ENCODE results near the gene NSD1.

NSD1 gene

DNA sequence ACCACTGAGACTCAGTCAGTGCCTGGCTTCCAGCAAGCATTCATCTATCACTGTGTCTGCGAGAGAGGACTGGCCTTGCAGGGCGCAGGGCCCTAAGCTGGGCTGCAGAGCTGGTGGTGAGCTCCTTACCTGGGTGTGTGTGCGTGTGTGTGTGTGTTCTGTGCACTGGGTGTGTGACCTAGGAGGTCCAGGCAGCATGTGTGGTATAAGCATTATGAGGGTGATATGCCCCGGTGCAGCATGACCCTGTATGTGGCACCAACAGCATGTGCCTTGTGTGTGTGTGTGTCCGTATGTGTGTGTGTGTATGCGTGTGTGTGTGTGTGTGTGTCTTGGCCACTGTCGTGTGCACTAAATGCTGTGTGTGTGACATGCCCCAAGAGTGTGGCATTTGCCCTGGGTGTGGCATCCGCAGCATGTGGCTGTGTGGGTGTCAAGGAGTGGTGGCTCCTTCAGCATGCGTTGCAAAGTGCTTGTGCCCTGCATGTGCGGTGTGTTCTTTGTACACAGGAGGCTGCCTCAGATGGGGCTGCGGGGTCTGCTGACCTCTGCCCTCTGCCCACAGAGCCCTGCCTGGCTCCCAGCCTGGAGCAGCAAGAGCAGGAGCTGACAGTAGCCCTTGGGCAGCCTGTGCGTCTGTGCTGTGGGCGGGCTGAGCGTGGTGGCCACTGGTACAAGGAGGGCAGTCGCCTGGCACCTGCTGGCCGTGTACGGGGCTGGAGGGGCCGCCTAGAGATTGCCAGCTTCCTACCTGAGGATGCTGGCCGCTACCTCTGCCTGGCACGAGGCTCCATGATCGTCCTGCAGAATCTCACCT lies 43.5 kb upstream of the NSD1 start:
- no peak for DNase-seq (ENCODE audit: low spot score)
- in situ Hi-C loops (cut with MboI; ENCODE audit: low pct_unique_long_range_greater_than_20kb, low sequenced_read_pairs, unreplicated experiment), result no loop called here
- no peak for TF ChIP-seq CTCF (IDR thresholded peaks at IDR 0.05; ENCODE audit: extremely low read depth, insufficient read depth, missing control alignments)

GRCh38 chr5:177090813-177091212 lies 42.8 kb upstream of the NSD1 start:
- no peak for TF ChIP-seq CTCF (IDR thresholded peaks at IDR 0.05; ENCODE audit: extremely low read depth, insufficient read depth, missing control alignments)
- in situ Hi-C loops (cut with MboI; ENCODE audit: low pct_unique_long_range_greater_than_20kb, low sequenced_read_pairs, unreplicated experiment), result no loop called here
- DNase-seq (ENCODE audit: low spot score), result no peak

DNA sequence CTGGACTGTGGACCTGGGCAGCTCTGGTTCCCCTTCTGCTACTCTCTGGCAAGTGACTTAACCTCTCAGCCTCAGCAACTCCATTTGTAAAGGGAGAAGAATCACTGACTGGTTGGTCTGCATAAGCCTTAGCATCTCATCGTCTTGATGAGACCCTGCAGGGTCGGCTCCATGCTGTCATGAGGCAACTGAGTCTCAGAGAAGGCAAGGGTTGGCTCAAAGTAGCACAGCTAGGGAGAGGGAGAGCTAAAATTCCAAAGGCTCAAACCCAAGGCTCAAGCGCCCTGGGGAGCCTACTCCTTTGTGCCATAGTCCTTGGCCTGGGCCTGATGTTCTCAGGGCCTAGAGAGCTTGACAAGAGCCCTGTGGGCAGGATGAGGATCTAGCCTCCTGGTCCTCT lies 42.3 kb upstream of the NSD1 start:
- in situ Hi-C loops (cut with MboI; ENCODE audit: low pct_unique_long_range_greater_than_20kb, low sequenced_read_pairs, unreplicated experiment), result no loop called here
- TF ChIP-seq CTCF (IDR thresholded peaks at IDR 0.05; ENCODE audit: extremely low read depth, insufficient read depth, missing control alignments), result no peak
- DNase-seq (ENCODE audit: low spot score), result no peak

DNA sequence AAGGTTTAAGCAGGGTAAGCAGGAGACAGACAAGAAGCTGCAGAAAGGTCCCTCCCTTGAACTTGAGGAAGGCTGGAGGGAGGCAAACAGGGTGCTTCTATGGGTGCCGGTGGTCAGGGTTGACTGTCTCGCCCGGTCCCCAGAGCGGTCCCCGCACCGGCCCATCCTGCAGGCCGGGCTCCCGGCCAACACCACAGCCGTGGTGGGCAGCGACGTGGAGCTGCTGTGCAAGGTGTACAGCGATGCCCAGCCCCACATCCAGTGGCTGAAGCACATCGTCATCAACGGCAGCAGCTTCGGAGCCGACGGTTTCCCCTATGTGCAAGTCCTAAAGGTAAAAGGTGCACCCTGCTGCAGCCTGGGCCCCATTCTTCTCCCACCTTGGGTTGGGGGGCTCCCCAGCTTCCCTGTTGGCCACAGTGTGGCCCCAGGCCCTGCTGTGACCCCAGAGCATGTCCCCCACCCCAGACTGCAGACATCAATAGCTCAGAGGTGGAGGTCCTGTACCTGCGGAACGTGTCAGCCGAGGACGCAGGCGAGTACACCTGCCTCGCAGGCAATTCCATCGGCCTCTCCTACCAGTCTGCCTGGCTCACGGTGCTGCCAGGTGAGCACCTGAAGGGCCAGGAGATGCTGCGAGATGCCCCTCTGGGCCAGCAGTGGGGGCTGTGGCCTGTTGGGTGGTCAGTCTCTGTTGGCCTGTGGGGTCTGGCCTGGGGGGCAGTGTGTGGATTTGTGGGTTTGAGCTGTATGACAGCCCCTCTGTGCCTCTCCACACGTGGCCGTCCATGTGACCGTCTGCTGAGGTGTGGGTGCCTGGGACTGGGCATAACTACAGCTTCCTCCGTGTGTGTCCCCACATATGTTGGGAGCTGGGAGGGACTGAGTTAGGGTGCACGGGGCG lies 41.1 kb upstream of the NSD1 start:
- no peak for DNase-seq (ENCODE audit: low spot score)
- TF ChIP-seq CTCF (IDR thresholded peaks at IDR 0.05; ENCODE audit: extremely low read depth, insufficient read depth, missing control alignments), result no peak
- in situ Hi-C loops (cut with MboI; ENCODE audit: low pct_unique_long_range_greater_than_20kb, low sequenced_read_pairs, unreplicated experiment), result no loop called here

DNA sequence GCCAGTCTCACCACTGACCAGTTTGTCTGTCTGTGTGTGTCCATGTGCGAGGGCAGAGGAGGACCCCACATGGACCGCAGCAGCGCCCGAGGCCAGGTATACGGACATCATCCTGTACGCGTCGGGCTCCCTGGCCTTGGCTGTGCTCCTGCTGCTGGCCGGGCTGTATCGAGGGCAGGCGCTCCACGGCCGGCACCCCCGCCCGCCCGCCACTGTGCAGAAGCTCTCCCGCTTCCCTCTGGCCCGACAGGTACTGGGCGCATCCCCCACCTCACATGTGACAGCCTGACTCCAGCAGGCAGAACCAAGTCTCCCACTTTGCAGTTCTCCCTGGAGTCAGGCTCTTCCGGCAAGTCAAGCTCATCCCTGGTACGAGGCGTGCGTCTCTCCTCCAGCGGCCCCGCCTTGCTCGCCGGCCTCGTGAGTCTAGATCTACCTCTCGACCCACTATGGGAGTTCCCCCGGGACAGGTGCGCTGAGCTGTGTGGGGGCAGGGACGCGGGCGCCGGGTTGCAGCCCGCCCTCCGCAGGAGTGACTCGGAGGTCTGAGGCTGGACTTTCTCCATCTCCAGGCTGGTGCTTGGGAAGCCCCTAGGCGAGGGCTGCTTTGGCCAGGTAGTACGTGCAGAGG lies 40.4 kb upstream of the NSD1 start:
- DNase-seq (ENCODE audit: low spot score), result no peak
- TF ChIP-seq CTCF (IDR thresholded peaks at IDR 0.05; ENCODE audit: extremely low read depth, insufficient read depth, missing control alignments), result no peak
- in situ Hi-C loops (cut with MboI; ENCODE audit: low pct_unique_long_range_greater_than_20kb, low sequenced_read_pairs, unreplicated experiment), result no loop called here

DNA sequence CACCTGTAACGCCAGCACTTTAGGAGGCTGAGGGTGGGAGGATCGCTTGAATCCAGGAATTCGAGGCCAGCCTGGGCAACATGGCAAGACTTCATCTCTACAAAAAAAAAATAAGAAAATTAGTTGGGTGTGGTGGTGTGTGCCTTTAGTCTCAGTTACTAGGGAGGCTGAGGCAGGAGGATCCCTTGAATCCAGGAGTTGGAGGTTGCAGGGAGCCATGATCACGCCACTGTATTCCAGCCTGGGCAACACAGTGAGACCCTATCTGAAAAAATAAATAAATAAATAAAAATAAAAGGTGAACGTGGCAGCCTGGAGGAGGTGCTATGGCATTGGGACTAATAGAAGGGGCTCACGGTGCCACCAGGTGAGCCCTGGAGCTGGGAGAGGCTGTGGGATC lies 39.8 kb upstream of the NSD1 start:
- no peak for TF ChIP-seq CTCF (IDR thresholded peaks at IDR 0.05; ENCODE audit: extremely low read depth, insufficient read depth, missing control alignments)
- DNase-seq (ENCODE audit: low spot score), result no peak
- in situ Hi-C loops (cut with MboI; ENCODE audit: low pct_unique_long_range_greater_than_20kb, low sequenced_read_pairs, unreplicated experiment), result no loop called here

Data from GM13977 (cell line).